ENCODE results near the gene PSG5.
"Not testable (repeated sequence)": the region's sequence is repeated elsewhere in the genome, so short reads cannot be mapped to it uniquely, and the experiment has no call there.

Gene PSG5

GRCh38 chr19:43162261-43162660 is 24.1 kb downstream of the PSG5 start:
- DNase-seq (ENCODE audit: low read depth) = not testable (repeated sequence)

GRCh38 chr19:43152214-43152613 is 34.1 kb downstream of the PSG5 start:
- no peak for TF ChIP-seq CTCF (IDR thresholded peaks at IDR 0.05; ENCODE audit: low read depth, low read length, missing control alignments)
- no peak overlapping the region for H3K4me3 ChIP-seq (ENCODE audit: low read depth, low read length)
- no peak for DNase-seq (ENCODE audit: low read depth)

More at GRCh38 chr19:43162261-43162660, 24.1 kb downstream of the PSG5 start:
- not testable (repeated sequence) for H3K4me3 ChIP-seq (ENCODE audit: low read depth, low read length)

GRCh38 chr19:43149788-43150187 is 36.5 kb downstream of the PSG5 start:
- not testable (repeated sequence) for H3K4me3 ChIP-seq (ENCODE audit: low read depth, low read length); DNase-seq (ENCODE audit: low read depth)

GRCh38 chr19:43148233-43148632 is 38.1 kb downstream of the PSG5 start:
- H3K4me3 ChIP-seq (ENCODE audit: low read depth, low read length) = no peak overlapping the region
- TF ChIP-seq CTCF (IDR thresholded peaks at IDR 0.05; ENCODE audit: low read depth, low read length, missing control alignments) = no peak
- DNase-seq (ENCODE audit: low read depth) = no peak

GRCh38 chr19:43141763-43142162 is 44.6 kb downstream of the PSG5 start:
- not testable (repeated sequence) for DNase-seq (ENCODE audit: low read depth); H3K4me3 ChIP-seq (ENCODE audit: low read depth, low read length)

- H3K4me3 ChIP-seq (ENCODE audit: low read depth, low read length) = no peak overlapping the region
- TF ChIP-seq CTCF (IDR thresholded peaks at IDR 0.05; ENCODE audit: low read depth, low read length, missing control alignments) = no peak
- DNase-seq (ENCODE audit: low read depth) = no peak
These were observed 53.6 kb downstream of the PSG5 start for GRCh38 chr19:43132696-43133095.

- DNase-seq (ENCODE audit: low read depth); H3K4me3 ChIP-seq (ENCODE audit: low read depth, low read length): not testable (repeated sequence)
These were observed 55.0 kb downstream of the PSG5 start for GRCh38 chr19:43131281-43131842.

GRCh38 chr19:43129197-43129596 is 57.1 kb downstream of the PSG5 start:
- not testable (repeated sequence) for H3K4me3 ChIP-seq (ENCODE audit: low read depth, low read length); DNase-seq (ENCODE audit: low read depth)

- not testable (repeated sequence) for DNase-seq (ENCODE audit: low read depth); H3K4me3 ChIP-seq (ENCODE audit: low read depth, low read length)
These were observed 59.0 kb downstream of the PSG5 start for GRCh38 chr19:43127336-43127735.

GRCh38 chr19:43126720-43127119 is 59.6 kb downstream of the PSG5 start:
- no peak for TF ChIP-seq CTCF (IDR thresholded peaks at IDR 0.05; ENCODE audit: low read depth, low read length, missing control alignments)
- H3K4me3 ChIP-seq (ENCODE audit: low read depth, low read length) = no peak overlapping the region
- no peak for DNase-seq (ENCODE audit: low read depth)

All from GM12864 (cell line).